NCI-H2107 treated with DMSO at 0.1 percent for 48 hours (cell line): ENCODE data around the gene SPRR2D.
"Not testable (repeated sequence)": the region's sequence is repeated elsewhere in the genome, so short reads cannot be mapped to it uniquely, and the experiment has no call there.

Source experiments
- DNase-seq: peaks from one replicate; lab custom pipeline; 2025; ENCODE audit not compliant: unreplicated experiment; lab: John Stamatoyannopoulos, UW

Gene SPRR2D

DNA sequence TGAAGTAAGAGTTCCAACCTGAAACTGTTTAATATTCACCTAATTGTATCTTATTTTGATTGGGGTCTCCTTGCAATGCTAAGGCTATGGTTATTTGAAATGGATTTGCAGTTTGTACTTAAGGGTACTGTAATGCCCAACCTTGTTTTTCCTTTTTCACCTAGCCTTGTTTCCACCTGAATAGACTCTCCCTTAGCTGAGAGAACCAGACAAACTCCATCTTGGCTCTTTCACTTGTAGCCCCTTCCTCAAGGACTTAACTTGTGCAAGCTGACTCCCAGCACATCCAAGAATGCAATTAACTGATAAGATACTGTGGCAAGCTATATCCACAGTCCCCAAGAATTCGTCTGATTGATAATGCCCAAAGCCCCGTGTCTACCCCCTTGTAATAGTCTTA, 19.1 kb downstream of the SPRR2D start:
- not testable (repeated sequence) for DNase-seq

DNA sequence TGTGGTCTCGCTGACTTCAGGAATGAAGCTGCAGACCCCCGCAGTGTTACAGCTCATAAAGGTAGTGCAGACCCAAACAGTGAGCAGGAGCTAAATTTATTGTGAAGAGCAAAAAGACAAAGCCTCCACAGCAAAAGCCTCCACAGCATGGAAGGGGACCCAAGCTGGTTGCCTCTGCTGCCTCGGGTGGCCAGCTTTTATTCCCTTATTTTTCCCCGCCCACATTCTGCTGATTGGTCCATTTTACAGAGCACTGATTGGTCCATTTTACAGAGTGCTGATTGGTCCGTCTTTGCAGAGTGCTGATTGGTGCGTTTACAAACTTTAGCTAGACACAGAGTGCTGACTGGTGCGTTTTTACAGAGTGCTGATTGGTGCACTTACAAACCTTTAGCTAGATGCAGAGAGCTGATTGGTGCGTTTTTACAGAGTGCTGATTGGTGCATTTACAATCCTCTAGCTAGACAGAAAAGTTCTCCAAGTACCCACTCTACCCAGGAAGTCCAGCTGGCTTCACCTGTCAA, 29.6 kb downstream of the SPRR2D start:
- DNase-seq = not testable (repeated sequence)

DNA sequence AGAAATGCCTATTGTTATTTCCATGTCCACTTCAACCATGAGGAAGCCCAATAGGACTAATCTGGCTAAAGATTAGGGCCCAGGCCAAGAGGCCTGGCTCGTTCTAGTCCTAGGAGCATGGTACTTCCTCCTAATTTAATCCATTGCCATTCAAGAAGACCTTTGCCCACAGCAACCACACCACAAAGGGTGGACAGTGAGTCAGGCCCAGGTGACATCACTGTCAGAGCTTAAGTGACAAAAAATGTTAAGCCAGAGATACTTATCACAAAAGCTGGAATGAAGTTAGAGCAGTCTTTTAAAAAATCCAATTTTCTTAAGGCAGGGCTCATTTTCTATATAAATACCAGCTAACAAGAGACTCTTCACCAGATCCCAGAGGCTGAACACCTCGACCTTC, 39.5 kb downstream of the SPRR2D start, which contains the start of gene SPRR3:
TSS of gene SPRR3 (plus strand) at position 368 of the 400 bp plus-strand sequence. CDS start 1,272 bp downstream, outside the sequence.
- DNase-seq = no peak

DNA sequence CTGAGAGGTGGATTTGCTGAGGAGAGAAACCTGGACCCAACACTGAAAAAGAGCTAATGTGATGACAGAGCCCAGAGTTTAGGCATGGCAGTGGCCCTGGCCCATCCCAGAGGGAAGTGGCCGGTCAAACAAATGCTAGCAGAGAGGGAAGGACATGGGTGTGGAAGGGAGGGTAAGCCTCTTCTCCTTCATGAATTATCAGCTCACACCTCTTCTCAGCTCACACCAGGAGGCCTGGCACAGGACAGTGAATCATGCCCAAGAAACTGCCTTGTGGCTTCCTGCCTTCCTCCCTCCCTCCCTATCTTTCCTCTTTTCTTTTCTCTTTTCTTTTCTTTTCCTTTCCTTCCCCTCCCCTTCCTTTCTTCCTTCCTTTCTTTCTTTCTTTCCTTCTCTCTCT, 40.6 kb downstream of the SPRR2D start:
- no peak for DNase-seq

DNA sequence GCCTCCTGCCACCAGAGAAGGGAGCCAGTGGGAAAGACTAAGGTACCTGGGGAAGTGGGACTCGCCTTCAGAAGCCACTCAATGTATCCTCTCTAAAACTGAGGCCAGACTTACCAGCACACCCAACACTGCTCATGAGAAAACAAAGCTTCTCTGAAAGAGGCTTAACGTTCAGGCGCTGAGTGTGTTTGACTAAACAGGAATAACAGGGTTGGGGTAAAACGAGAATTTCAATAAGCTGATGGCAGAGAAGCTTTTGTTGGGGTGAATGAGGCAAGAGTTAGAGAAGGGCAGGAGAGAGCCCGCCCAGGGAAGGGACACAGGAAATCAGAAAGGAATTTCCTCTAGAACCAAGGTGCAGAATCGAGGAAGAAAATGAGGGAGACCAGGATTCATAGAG, 41.1 kb downstream of the SPRR2D start:
- no peak for DNase-seq

DNA sequence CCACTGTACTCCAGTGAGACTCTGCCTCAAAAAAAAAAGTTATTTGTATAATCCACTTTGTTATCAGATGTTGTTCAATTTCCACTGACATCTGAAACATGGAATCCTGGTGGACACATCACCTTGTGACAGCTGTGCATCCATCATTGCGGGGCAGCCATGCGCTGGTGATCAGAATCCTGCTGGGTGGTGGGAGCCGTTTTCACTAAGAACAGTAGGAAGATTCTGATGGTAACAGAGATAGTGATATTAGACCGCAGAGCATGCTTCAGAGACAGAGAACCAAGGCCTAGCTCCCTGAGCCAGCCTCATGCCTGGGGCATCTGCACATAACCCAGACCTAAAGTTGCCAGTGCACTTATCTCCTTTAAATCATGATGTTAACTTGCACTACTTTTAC, 42.4 kb downstream of the SPRR2D start:
- no peak for DNase-seq

DNA sequence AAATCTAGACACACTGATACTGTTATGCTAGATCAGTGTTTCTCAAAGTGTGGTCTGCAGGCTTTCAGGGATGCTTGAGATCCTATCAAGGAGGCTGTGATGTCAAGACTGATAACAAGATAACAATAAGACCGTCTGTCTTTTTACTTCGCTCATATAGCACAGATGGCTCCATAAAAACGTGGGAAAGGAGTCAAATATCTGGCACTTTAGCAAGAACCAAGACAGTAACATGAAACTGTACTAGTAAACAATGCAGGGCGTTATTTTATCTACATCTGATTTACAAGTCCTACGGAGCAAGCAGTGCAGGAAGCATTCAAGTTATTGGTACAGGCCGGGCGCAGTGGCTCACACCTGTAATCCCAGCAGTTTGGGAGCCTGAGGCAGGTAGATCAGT, 43.0 kb downstream of the SPRR2D start:
- DNase-seq = peak; percentile 73

DNA sequence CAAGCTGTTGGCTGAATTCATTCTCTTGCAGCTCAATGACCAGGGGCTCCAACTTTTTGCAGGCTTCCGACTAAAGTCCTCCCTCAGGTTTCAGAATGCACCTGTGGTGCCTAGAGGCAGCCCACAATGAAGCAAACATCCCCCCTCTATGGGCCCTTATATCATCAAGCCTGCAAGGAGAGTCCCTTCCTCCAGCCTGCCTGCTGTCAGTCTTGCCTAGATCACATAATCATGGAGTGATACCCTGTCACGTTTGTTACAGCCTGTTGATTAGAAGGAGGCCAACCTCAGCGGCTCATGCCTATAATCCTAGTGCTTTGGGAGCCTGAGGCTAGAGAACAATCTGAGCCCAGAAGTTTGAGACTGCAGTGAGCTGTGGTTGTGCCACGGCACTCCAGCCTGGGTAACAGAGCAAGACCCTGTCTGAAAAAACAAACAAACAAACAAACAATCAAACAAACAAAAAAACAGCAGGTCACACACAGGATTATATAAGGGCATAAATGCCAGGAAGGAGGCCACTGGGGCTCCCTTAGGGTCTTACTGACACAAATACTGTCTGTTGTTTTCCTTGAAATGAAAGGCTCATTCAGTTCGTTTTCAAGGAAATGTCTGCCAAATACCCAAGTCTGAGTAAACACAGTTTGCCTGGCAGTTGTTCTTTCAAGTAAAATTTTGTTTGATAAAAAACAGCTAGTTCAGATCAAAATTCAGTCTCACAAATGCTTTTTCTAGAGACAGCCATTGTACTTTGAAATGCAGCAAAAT, 44.1 kb downstream of the SPRR2D start:
- peak; percentile 5 for DNase-seq

DNA sequence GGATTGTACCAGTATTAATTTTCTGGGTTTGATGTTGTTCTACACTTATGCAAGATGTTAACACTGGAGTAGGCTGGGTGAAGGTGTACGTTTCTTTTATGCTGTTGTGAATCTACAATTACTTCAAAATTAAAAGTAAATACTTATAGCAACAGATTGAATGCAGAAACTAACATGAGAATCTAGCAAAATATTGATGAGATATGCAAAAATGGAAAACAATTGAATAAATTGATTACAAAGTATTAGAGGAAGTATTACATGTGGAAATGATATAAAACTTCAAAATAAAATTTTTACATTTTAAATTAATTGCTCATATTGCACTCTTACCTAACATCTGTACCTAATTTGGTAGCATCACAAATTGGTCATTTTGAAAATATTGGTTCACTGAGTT, 45.1 kb downstream of the SPRR2D start:
- DNase-seq = no peak

DNA sequence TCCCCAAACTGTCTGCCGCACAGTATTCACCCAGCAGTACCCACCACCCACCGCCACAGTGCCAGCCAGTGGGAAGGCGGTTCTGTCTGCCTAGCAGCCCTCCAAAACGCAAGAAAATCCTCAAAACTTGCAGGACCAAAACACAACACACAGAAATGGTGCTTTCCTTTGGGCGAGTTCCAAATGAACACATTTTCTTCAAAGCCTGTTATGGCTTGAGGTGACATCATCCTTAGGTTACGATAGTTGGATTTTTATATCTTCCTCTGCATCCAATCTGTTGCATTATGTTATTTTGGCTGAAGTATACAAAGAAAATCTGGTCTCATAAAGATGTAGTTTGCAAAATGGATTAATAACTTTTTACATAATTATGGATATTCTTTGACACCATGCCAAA, 47.7 kb downstream of the SPRR2D start:
- DNase-seq = no peak
